PC-3 (cell line): ENCODE measurements around the gene LPCAT2. TPM values are rescaled to one million over a fixed set of nuclear protein-coding genes. Genes with fewer than 3 reads are reported as not detected.

ENCODE experiments used
- ATAC-seq: fragments of 200-7000 bp; cut with Tn5 transposase; 2 replicates; pipeline ENCODE4 v1.9.1; 2020; ENCODE audit warnings: mild to moderate bottlenecking, moderate library complexity
- BruUV-seq: library from RNA; stranded (reverse); fragments of 400-500 nt; replicated peaks from 2 replicates; lab custom pipeline; 2021; lab: Mats Ljungman, UMichigan
- CTCF ChIA-PET: fragments of 300-600 bp; sonication (Branson Sonifier 250); formaldehyde crosslinking; loops from one replicate; lab custom pipeline; 2022; ENCODE audit warnings: antibody characterized with exemption; lab: Charles Lee
- POLR2A ChIA-PET: fragments of 300-600 bp; sonication (Branson Sonifier 250); formaldehyde crosslinking; loops from one replicate; lab custom pipeline; 2022; ENCODE audit warnings: antibody characterized with exemption; ENCODE audit not compliant: unreplicated experiment; lab: Charles Lee
- DNase-seq: peaks from one replicate; pipeline ENCODE4 v3.0.0-alpha.2; 2015
- H2AFZ ChIP-seq: fragments of 300-600 bp; sonication (generic); 2 replicates; pipeline ENCODE4 v1.6.0; 2016; ENCODE audit warnings: antibody characterized with exemption, low read length
- H3F3A ChIP-seq: fragments of 300-600 bp; sonication (generic); one replicate; pipeline ENCODE4 v1.6.0; 2017; ENCODE audit warnings: antibody characterized with exemption, low read length, control low read depth, mild to moderate bottlenecking; ENCODE audit not compliant: unreplicated experiment
- H3K27ac ChIP-seq: fragments of 300-600 bp; sonication (generic); 2 replicates; pipeline ENCODE4 v1.5.1; 2016; ENCODE audit warnings: mild to moderate bottlenecking, low read length
- H3K27me3 ChIP-seq: fragments of 300-600 bp; sonication (generic); 2 replicates; pipeline ENCODE4 v1.6.1; 2016; ENCODE audit warnings: low read length, mixed read lengths
- H3K36me3 ChIP-seq: fragments of 300-600 bp; sonication (generic); 2 replicates; pipeline ENCODE4 v1.6.1; 2016; ENCODE audit warnings: low read depth, mixed run types, low read length, mixed read lengths
- H3K4me1 ChIP-seq: fragments of 300-600 bp; sonication (generic); 2 replicates; pipeline ENCODE4 v1.5.1; 2016; ENCODE audit warnings: low read length; ENCODE audit not compliant: insufficient read depth
- H3K4me2 ChIP-seq: fragments of 300-600 bp; sonication (generic); 2 replicates; pipeline ENCODE4 v1.6.0; 2016; ENCODE audit warnings: low read length
- H3K4me3 ChIP-seq: fragments of 300-600 bp; sonication (generic); 2 replicates; pipeline ENCODE4 v1.5.1; 2016; ENCODE audit warnings: mild to moderate bottlenecking, low read length, mixed read lengths
- H3K79me2 ChIP-seq: fragments of 300-600 bp; sonication (generic); 2 replicates; pipeline ENCODE4 v1.6.1; 2017; ENCODE audit warnings: low read length, mixed read lengths
- H3K9ac ChIP-seq: fragments of 300-600 bp; sonication (generic); 2 replicates; pipeline ENCODE4 v1.6.0; 2016; ENCODE audit warnings: mild to moderate bottlenecking, low read length
- H3K9me2 ChIP-seq: fragments of 300-600 bp; sonication (generic); replicated peaks from 2 replicates; pipeline ENCODE4 v1.6.1; 2016; ENCODE audit warnings: mixed run types, low read length, mixed read lengths
- H3K9me3 ChIP-seq: fragments of 300-600 bp; sonication (generic); 2 replicates; pipeline ENCODE4 v1.6.1; 2016; ENCODE audit warnings: low read length, mixed read lengths
- H4K20me1 ChIP-seq: fragments of 300-600 bp; sonication (generic); 2 replicates; pipeline ENCODE4 v1.6.1; 2016; ENCODE audit warnings: low read length, mixed read lengths
- CTCF ChIP-seq: fragments of 300-600 bp; sonication (generic); conservative IDR thresholded peaks from 2 replicates; pipeline ENCODE4 v1.5.1; 2017; ENCODE audit warnings: antibody characterized with exemption, low read depth, mild to moderate bottlenecking, low read length
- EZH2 ChIP-seq: fragments of 300-600 bp; sonication (generic); IDR thresholded peaks from one replicate; pipeline ENCODE4 v1.6.1; 2017; ENCODE audit warnings: antibody characterized with exemption, mild to moderate bottlenecking, low read length; ENCODE audit not compliant: unreplicated experiment
- EZH2phosphoT487 ChIP-seq: fragments of 300-600 bp; sonication (generic); IDR thresholded peaks from 2 replicates; pipeline ENCODE4 v1.6.1; 2018; ENCODE audit warnings: mild to moderate bottlenecking, antibody characterized with exemption, low read length, borderline replicate concordance
- intact Hi-C: fragments of 100-400 bp; cut with micrococcal nuclease; formaldehyde crosslinking; loops from 2 replicates; pipeline ENCODE4 v1.9.0; 2023
- total RNA-seq: library from RNA; depleted of rRNA; stranded (reverse); fragments of >200 nt; gene quantifications from 2 replicates; pipeline ENCODE4 v1.2.3, GENCODE V29; 2014

The LPCAT2 gene
- total RNA-seq, 1 experiment from 2014 or later: 8.0 TPM

DNA sequence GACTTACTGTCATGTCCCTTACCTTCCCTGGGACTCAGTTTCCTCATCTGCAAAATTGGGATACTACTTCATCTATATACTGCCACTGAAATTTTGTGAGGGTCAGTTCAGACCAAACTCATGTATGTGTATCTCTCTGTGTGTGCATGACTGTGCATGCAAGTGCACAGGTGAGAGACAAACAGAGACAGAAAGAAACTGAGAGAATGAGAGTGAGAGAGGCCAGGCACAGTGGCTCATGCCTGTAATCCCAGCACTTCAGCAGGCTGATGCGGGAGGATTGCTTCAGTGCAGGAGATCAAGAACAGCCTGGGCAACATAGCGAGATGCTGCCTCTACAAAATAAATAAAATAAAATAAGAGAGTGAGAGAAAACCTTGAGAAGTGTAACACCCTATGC lies 114.8 kb downstream of the LPCAT2 start:
- Histone ChIP-seq H3K4me1 (no peaks in the 10 kb centered on the region), H3K79me2 (no peaks in the 10 kb centered on the region), H3K27me3 (no peaks in the 10 kb centered on the region), H3K9me2 (no peaks in the 10 kb centered on the region), H3K27ac (no peak overlapping the region), H3K9ac (no peak overlapping the region), H3K4me3 (no peak overlapping the region), H4K20me1 (no peaks in the 10 kb centered on the region), H3F3A (no peaks in the 10 kb centered on the region), H3K9me3 (no peaks in the 10 kb centered on the region), H3K4me2 (no peak overlapping the region), H3K36me3 (no peaks in the 10 kb centered on the region), H2AFZ (no peak overlapping the region)
- POLR2A ChIA-PET: no interaction called here
- no TSS peak for BruUV-seq
- no peak for TF ChIP-seq EZH2phosphoT487
- TF ChIP-seq CTCF: no peak
- TF ChIP-seq EZH2: no peak
- intact Hi-C loops: no loop called here
- no peak for ATAC-seq
- CTCF ChIA-PET: no interaction called here
- DNase-seq: no peak

DNA sequence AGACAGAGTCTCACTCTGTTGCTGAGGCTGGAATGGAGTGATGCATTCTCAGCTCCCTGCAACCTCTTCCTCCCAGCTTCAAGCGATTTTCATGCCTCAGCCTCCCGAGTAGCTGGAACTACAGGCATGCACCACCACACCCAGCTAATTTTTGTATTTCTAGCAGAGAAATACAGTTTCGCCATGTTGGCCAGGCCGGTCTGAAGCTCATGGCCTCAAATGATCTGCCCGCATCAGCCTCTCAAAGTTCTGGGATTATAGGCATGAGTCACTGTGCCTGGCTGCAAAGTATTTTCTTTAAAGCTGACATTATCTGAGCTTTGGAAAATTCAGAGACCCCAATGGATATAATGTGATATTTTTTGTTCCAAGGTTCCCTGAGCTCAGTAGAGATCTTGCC lies 115.8 kb downstream of the LPCAT2 start:
- TF ChIP-seq EZH2 (no peak), EZH2phosphoT487 (no peak), CTCF (no peak)
- ATAC-seq: no peak
- no peaks in the 10 kb centered on the region for H3F3A ChIP-seq
- ChIA-PET CTCF (no interaction called here), POLR2A (no interaction called here)
- no peaks in the 10 kb centered on the region for H3K9me3 ChIP-seq
- H3K4me3 ChIP-seq: no peak overlapping the region
- no peaks in the 10 kb centered on the region for H3K4me1 ChIP-seq
- no TSS peak for BruUV-seq
- H3K79me2 ChIP-seq: no peaks in the 10 kb centered on the region
- no peak overlapping the region for H3K4me2 ChIP-seq
- no peaks in the 10 kb centered on the region for H3K9me2 ChIP-seq
- no peak overlapping the region for H3K9ac ChIP-seq
- H2AFZ ChIP-seq: no peak overlapping the region
- H4K20me1 ChIP-seq: no peaks in the 10 kb centered on the region
- DNase-seq: no peak
- intact Hi-C loops: no loop called here
- H3K36me3 ChIP-seq: no peaks in the 10 kb centered on the region
- no peaks in the 10 kb centered on the region for H3K27me3 ChIP-seq
- no peak overlapping the region for H3K27ac ChIP-seq

- Histone ChIP-seq H3K27ac (no peak overlapping the region), H3K36me3 (no peaks in the 10 kb centered on the region), H3K4me1 (no peaks in the 10 kb centered on the region), H4K20me1 (no peaks in the 10 kb centered on the region), H3K9ac (no peak overlapping the region), H3K79me2 (no peaks in the 10 kb centered on the region), H3K4me3 (no peak overlapping the region), H3K4me2 (no peak overlapping the region), H3K27me3 (no peaks in the 10 kb centered on the region), H3F3A (no peaks in the 10 kb centered on the region), H2AFZ (no peak overlapping the region), H3K9me2 (no peaks in the 10 kb centered on the region), H3K9me3 (no peaks in the 10 kb centered on the region)
- ATAC-seq (no peak), DNase-seq (no peak)
- TF ChIP-seq EZH2phosphoT487 (no peak), EZH2 (no peak), CTCF (no peak)
- intact Hi-C loops: no loop called here
- ChIA-PET CTCF (no interaction called here), POLR2A (no interaction called here)
- BruUV-seq: no TSS peak
Observed at GRCh38 chr16:55625843-55626242, 117.0 kb downstream of the LPCAT2 start.
